GM04504 (cell line): Measurements from ENCODE around the gene OR8G5.

Source experiments
- DNase-seq: peaks from one replicate; pipeline ENCODE4 v3.0.0-alpha.2; 2012; ENCODE audit warnings: low read depth

Gene OR8G5

GRCh38 chr11:124285610-124286344 is 29.6 kb downstream of the OR8G5 start:
- no peak for DNase-seq

DNA sequence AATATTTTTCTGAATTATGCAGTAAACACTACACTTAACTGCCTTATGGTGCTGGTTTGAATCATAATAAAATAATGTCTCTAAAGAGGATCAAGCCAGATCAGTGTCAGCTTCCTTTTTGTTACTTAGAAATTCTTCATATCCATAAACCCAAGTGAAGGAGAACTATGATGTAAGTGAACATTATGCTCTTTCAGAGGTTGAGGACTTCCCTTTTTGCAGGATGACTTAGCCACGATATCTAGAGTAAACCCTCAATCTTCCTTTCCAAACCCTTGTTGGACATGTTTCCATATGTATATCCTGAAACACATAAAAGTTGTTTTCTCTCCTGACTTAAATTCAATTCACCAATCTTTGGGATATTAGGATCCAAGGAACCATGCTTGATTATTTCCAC is 38.5 kb downstream of the OR8G5 start:
- no peak for DNase-seq

GRCh38 chr11:124296016-124296415 is 39.8 kb downstream of the OR8G5 start:
- no peak for DNase-seq

- DNase-seq, result no peak
Measured at GRCh38 chr11:124297921-124298320, 41.7 kb downstream of the OR8G5 start.

DNA sequence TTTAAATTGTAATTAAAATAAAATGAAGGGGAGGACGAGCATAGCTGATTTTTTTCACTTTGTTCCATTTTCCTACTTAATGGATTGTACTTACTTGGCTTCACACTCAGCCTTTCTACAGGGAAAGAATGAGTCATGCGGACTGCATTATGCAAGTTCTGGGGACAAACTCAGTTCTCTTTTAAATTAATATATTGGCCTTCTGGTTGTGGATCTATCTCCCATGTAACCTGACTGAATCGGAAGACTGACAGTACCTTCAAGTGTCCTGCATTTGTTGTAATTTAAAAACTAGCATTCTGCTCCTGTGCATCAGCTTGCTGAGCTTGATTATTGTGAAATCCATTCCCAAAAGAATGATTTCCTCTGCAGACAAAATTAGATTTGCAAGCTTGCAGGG is 45.4 kb downstream of the OR8G5 start:
- DNase-seq, result no peak

- no peak for DNase-seq
Measured at GRCh38 chr11:124302347-124303125, 46.4 kb downstream of the OR8G5 start.

DNA sequence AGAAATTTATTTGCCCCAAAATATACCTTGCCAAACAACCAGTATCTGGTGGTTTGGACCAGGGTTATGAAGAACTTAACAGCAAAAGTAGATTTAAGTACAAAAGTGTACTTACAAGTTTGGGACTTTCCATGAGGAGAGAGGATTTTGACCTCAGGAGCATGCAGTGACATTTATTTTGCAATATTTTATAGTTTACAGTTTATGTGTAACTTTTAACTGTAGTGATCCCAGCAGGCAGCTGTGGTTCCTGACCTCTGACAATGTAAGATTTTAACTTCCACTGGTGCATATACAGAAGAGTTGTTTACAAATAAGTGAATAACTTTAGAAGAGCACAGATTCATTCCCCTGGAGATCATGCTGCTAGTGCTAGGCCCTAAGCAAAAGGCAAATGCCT is 50.9 kb downstream of the OR8G5 start:
- DNase-seq, result no peak

- DNase-seq, result no peak
Measured at GRCh38 chr11:124310721-124311120, 54.5 kb downstream of the OR8G5 start.

DNA sequence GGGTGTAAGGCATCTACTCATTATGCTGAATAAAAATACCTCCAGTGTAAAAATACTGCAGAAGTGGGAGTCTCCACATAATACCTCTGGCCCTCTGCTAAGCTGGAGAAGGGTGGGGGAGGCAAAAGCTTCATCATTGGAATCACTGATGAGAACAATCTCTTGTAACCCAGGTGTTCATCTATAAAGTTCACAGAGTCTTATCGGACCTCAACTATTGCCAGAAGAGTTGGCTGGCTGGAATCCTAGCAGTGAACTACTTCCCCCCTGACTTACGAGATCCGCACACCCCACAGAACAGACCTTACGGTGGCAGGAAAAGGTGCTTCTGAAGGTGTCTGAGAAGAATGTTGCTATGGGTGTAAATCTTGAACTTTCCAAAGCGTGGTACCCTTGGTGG is 55.1 kb downstream of the OR8G5 start:
- DNase-seq, result no peak

DNA sequence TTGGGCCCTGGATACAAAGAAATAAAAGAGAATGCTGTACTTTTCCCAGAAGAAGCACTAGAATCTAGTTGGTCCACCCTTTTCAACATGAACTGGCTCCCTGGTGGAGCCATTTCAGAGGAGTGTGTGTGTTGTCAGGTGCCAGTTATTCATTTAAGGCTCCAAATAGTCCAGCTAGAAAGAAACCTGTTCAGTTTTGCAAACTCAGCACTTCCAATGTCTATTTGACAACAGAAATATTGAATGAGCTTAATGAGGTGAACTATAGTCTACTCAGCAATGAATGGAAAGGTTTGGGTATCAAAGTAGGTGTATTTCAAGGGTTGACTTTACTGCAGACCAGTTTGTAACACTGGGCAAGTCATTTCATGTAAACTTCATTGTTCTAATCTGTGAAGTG is 55.5 kb downstream of the OR8G5 start:
- DNase-seq, result no peak

GRCh38 chr11:124313131-124313530 is 57.0 kb downstream of the OR8G5 start:
- DNase-seq, result no peak

DNA sequence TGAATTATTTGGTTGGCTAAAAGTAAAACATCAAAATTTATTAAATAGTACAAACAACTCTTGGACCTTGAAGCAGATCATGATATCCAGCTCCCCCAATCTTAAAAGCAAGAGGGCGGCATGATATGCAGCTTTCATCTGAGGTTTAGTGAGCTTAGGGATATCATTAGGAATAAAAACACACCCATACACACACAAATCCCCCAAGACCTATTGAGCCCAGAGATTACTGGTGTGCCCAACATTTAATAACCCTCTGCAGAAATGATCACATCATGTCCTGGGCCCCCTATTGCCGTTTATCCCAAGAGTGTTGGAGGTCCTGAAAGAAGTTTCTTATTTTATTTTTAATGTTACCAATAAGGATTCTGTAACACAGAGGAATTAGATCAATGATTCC is 57.7 kb downstream of the OR8G5 start, which contains the start of gene OR8D1:
Gene OR8D1, minus strand, starts transcription at position 101 of the 400 bp plus-strand sequence. CDS start 3,183 bp downstream, outside the sequence.
- DNase-seq, result no peak

DNA sequence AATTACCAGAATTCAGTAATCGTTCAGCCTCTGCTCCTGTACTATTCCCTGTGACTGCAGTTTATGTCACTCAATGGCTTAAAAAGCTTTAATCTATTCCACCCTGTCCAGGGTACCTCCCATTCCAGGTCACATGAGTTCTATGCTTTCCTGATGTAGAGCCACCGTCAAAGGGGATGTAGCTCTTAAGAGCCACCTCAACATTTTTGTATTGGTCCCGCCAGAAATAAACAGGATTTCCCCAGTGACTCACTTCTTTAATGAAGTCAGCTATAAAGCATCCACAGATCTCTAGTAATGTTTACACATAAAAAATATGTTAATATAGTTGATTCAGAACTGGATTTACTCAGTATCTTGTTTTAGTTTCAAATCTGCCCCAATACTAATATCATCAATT is 58.9 kb downstream of the OR8G5 start:
- DNase-seq, result no peak
